ENCODE results near the gene MPZL2.

Gene MPZL2

GRCh38 chr11:118217575-118217974 lies 46.5 kb downstream of the MPZL2 start:
- no peaks in the 10 kb centered on the region for H3K27me3 ChIP-seq (ENCODE audit: insufficient read depth, low read depth, severe bottlenecking)

GRCh38 chr11:118216621-118217481 lies 47.2 kb downstream of the MPZL2 start:
- Histone ChIP-seq H3K36me3 (no peaks in the 10 kb centered on the region), H3K9me3 (ENCODE audit: severe bottlenecking) (no peaks in the 10 kb centered on the region), H3K4me3 (ENCODE audit: low read depth, low read length) (no peak overlapping the region), H3K27me3 (ENCODE audit: insufficient read depth, low read depth, severe bottlenecking) (no peaks in the 10 kb centered on the region), H3K27ac (no peak overlapping the region)
- DNase-seq: no peak
- TF ChIP-seq CTCF (IDR thresholded peaks at IDR 0.05; ENCODE audit: low read depth, low read length): no peak

More at GRCh38 chr11:118217575-118217974, 46.5 kb downstream of the MPZL2 start:
- DNase-seq: no peak
- no peak for TF ChIP-seq CTCF (IDR thresholded peaks at IDR 0.05; ENCODE audit: low read depth, low read length)
- Histone ChIP-seq H3K36me3 (no peaks in the 10 kb centered on the region), H3K9me3 (ENCODE audit: severe bottlenecking) (no peaks in the 10 kb centered on the region), H3K4me3 (ENCODE audit: low read depth, low read length) (no peak overlapping the region), H3K27ac (no peak overlapping the region)

- H3K27me3 ChIP-seq (ENCODE audit: insufficient read depth, low read depth, severe bottlenecking): no peaks in the 10 kb centered on the region
- H3K27ac ChIP-seq: no peak overlapping the region
- no peak for TF ChIP-seq CTCF (IDR thresholded peaks at IDR 0.05; ENCODE audit: low read depth, low read length)
- H3K4me3 ChIP-seq (ENCODE audit: low read depth, low read length): no peak overlapping the region
- no peak for DNase-seq
- no peaks in the 10 kb centered on the region for H3K9me3 ChIP-seq (ENCODE audit: severe bottlenecking)
- no peaks in the 10 kb centered on the region for H3K36me3 ChIP-seq
Observed at GRCh38 chr11:118215765-118216164, 48.3 kb downstream of the MPZL2 start.

- DNase-seq: no peak
- no peaks in the 10 kb centered on the region for H3K9me3 ChIP-seq (ENCODE audit: severe bottlenecking)
- H3K27ac ChIP-seq: no peak overlapping the region
Observed at GRCh38 chr11:118215262-118215661, 48.8 kb downstream of the MPZL2 start.

GRCh38 chr11:118214210-118214914 lies 49.7 kb downstream of the MPZL2 start:
- DNase-seq: no peak
- no peak overlapping the region for H3K27ac ChIP-seq

More at GRCh38 chr11:118215262-118215661, 48.8 kb downstream of the MPZL2 start:
- Histone ChIP-seq H3K4me3 (ENCODE audit: low read depth, low read length) (no peak overlapping the region), H3K27me3 (ENCODE audit: insufficient read depth, low read depth, severe bottlenecking) (no peaks in the 10 kb centered on the region), H3K36me3 (no peaks in the 10 kb centered on the region)
- TF ChIP-seq CTCF (IDR thresholded peaks at IDR 0.05; ENCODE audit: low read depth, low read length): no peak

More at GRCh38 chr11:118214210-118214914, 49.7 kb downstream of the MPZL2 start:
- H3K36me3 ChIP-seq: no peaks in the 10 kb centered on the region
- TF ChIP-seq CTCF (IDR thresholded peaks at IDR 0.05; ENCODE audit: low read depth, low read length): no peak
- H3K9me3 ChIP-seq (ENCODE audit: severe bottlenecking): no peaks in the 10 kb centered on the region
- H3K27me3 ChIP-seq (ENCODE audit: insufficient read depth, low read depth, severe bottlenecking): no peaks in the 10 kb centered on the region
- H3K4me3 ChIP-seq (ENCODE audit: low read depth, low read length): no peak overlapping the region

Data from WERI-Rb-1 (cell line).